B cell (primary cell): ENCODE results near the gene MAL. TPM values are rescaled to one million over a fixed set of nuclear protein-coding genes. Genes with fewer than 3 reads are reported as not detected.

Experiments used
- ATAC-seq: fragments of 200-7000 bp; cut with Tn5 transposase; one replicate; pipeline ENCODE4 v1.10.0; 2021; ENCODE audit warnings: low read depth, mild to moderate bottlenecking, moderate number of reproducible peaks, moderate library complexity
- CTCF ChIA-PET: fragments of 350-600 bp; sonication (Branson Sonifier 250); formaldehyde crosslinking; loops from one replicate; lab custom pipeline; 2021; ENCODE audit warnings: antibody characterized with exemption, inconsistent platforms; lab: Charles Lee
- POLR2A ChIA-PET: fragments of 350-600 bp; sonication (Branson Sonifier 250); formaldehyde crosslinking; loops from one replicate; lab custom pipeline; 2021; ENCODE audit warnings: antibody characterized with exemption; lab: Charles Lee
- DNase-seq: peaks from one replicate; pipeline ENCODE4 v3.0.0; 2013
- H2AFZ ChIP-seq: 2 replicates; pipeline ENCODE4 v1.6.1; 2012; ENCODE audit warnings: mild to moderate bottlenecking, low read depth, low read length; ENCODE audit not compliant: insufficient read depth, poor library complexity, severe bottlenecking
- H3K27ac ChIP-seq, 2 donors: 1 replicate in 1 of 2; 2 replicates in 1 of 2; pipeline ENCODE4 v1.5.1; 2012 to 2013; ENCODE audit warnings: low read length in 2 of 2, mild to moderate bottlenecking in 2 of 2, moderate library complexity in 1 of 2
- H3K27me3 ChIP-seq, 4 experiments: fragments of 200-600 bp in 1 of 4; sonication (generic) in 1 of 4; replicated peaks in 1 of 4; 1 replicate in 2 of 4; 2 replicates in 2 of 4; pipeline versions ENCODE4 v1.6.1 to v1.7.0; 2013 to 2016; ENCODE audit warnings: low read length in 3 of 4, mild to moderate bottlenecking in 2 of 4, mixed read lengths in 1 of 4, moderate library complexity in 1 of 4; ENCODE audit not compliant: insufficient read depth in 4 of 4, control insufficient read depth in 3 of 4; ENCODE audit errors: control extremely low read depth in 1 of 4
- H3K36me3 ChIP-seq, 2 experiments: replicated peaks in 1 of 2; 1 replicate in 1 of 2; 2 replicates in 1 of 2; pipeline versions ENCODE4 v1.6.1 to v1.7.1; 2013; ENCODE audit warnings: low read length in 1 of 2; ENCODE audit not compliant: insufficient read depth in 2 of 2, control insufficient read depth in 1 of 2; ENCODE audit errors: control extremely low read depth in 1 of 2, extremely low read depth in 1 of 2
- H3K4me1 ChIP-seq, 2 donors: fragments of 200-600 bp in 1 of 2; sonication (generic) in 1 of 2; 1 replicate in 1 of 2; 2 replicates in 1 of 2; pipeline versions ENCODE4 v1.5.1 to v1.6.1; 2013 to 2017; ENCODE audit warnings: low read length in 2 of 2; ENCODE audit not compliant: control insufficient read depth in 2 of 2, insufficient read depth in 2 of 2
- H3K4me2 ChIP-seq: replicated peaks from 2 replicates; pipeline ENCODE3; 2012; ENCODE audit warnings: mild to moderate bottlenecking, low read depth, low read length; ENCODE audit not compliant: poor library complexity, severe bottlenecking
- H3K4me3 ChIP-seq, 5 experiments: fragments of 200-600 bp in 1 of 5; sonication (generic) in 1 of 5; 1 replicate in 3 of 5; 2 replicates in 2 of 5; pipeline versions ENCODE4 v1.5.1 to v1.7.0; 2011 to 2016; ENCODE audit warnings: low read length in 4 of 5, mild to moderate bottlenecking in 4 of 5, low read depth in 2 of 5, control low read depth in 1 of 5, moderate library complexity in 1 of 5; ENCODE audit not compliant: insufficient read depth in 1 of 5; ENCODE audit errors: control extremely low read depth in 1 of 5, extremely low read depth in 1 of 5
- H3K79me2 ChIP-seq: fragments of 200-600 bp; sonication (generic); one replicate; pipeline ENCODE4 v1.6.0; 2016; ENCODE audit warnings: low read length; ENCODE audit not compliant: control insufficient read depth, insufficient read depth
- H3K9ac ChIP-seq: fragments of 200-600 bp; sonication (generic); 2 replicates; pipeline ENCODE4 v1.6.1; 2017; ENCODE audit warnings: mild to moderate bottlenecking, low read length, moderate library complexity
- H3K9me3 ChIP-seq, 3 donors: one replicate each; pipeline versions ENCODE4 v1.6.1 to v1.7.1; 2013; ENCODE audit warnings: low read length in 2 of 3; ENCODE audit not compliant: control insufficient read depth in 2 of 3, insufficient read depth in 1 of 3; ENCODE audit errors: control extremely low read depth in 1 of 3
- H4K20me1 ChIP-seq: 2 replicates; pipeline ENCODE4 v1.6.0; 2012; ENCODE audit warnings: mild to moderate bottlenecking, low read length; ENCODE audit not compliant: insufficient read depth, control insufficient read depth, poor library complexity, severe bottlenecking
- H3K27ac Mint-ChIP-seq: one replicate; pipeline ENCODE4 v1.8.0; 2021; ENCODE audit warnings: mixed read lengths
- H3K27me3 Mint-ChIP-seq: one replicate; pipeline ENCODE4 v1.8.0; 2021; ENCODE audit warnings: mixed read lengths
- H3K4me1 Mint-ChIP-seq: one replicate; pipeline ENCODE4 v1.8.0; 2021; ENCODE audit warnings: mixed read lengths
- H3K4me3 Mint-ChIP-seq: one replicate; pipeline ENCODE4 v1.8.0; 2021; ENCODE audit warnings: mixed read lengths
- H3K9me3 Mint-ChIP-seq: one replicate; pipeline ENCODE4 v1.8.0; 2022; ENCODE audit warnings: mixed read lengths; ENCODE audit not compliant: insufficient read depth
- EZH2 ChIP-seq: IDR thresholded peaks from 2 replicates; pipeline ENCODE4 v1.6.1; 2012; ENCODE audit warnings: borderline replicate concordance, low read depth, mild to moderate bottlenecking, moderate library complexity, low read length; ENCODE audit not compliant: insufficient read depth, poor library complexity, severe bottlenecking
- WGBS: methylation state at CpG from one replicate; pipeline ENCODE4 v1.1.5; 2013; ENCODE audit warnings: missing lambda C conversion rate; ENCODE audit not compliant: insufficient coverage; 5-methylcytosine and 5-hydroxymethylcytosine counted together
- intact Hi-C: fragments of 100-400 bp; cut with micrococcal nuclease; formaldehyde crosslinking; loops from one replicate; pipeline ENCODE4 v1.10.0; 2022
- polyA plus RNA-seq: library from polyadenylated mRNA; depleted of rRNA; stranded (reverse); fragments of >200 nt; gene quantifications from 2 replicates; pipeline ENCODE4 v1.2.3, GENCODE V29; 2012
- total RNA-seq, 2 donors: library from RNA; stranded (reverse); fragments of 120-200 nt in 1 of 2; gene quantifications; 1 replicate in 1 of 2; 2 replicates in 1 of 2; pipeline versions ENCODE4 v1.2.3 to v1.2.4, GENCODE V29; 2013 to 2022
- TF ChIP-seq, protein P1 (sequence below): fragments of 200-600 bp; IDR thresholded peaks from one replicate; pipeline ENCODE4 v1.8.0; 2022; ENCODE audit warnings: antibody characterized with exemption, mild to moderate bottlenecking

MAL gene
- total and polyA plus RNA-seq, 2 donors (not counting 1 experiment from before 2014, with no cell fraction given), result 0.74 to 3.0 TPM

DNA sequence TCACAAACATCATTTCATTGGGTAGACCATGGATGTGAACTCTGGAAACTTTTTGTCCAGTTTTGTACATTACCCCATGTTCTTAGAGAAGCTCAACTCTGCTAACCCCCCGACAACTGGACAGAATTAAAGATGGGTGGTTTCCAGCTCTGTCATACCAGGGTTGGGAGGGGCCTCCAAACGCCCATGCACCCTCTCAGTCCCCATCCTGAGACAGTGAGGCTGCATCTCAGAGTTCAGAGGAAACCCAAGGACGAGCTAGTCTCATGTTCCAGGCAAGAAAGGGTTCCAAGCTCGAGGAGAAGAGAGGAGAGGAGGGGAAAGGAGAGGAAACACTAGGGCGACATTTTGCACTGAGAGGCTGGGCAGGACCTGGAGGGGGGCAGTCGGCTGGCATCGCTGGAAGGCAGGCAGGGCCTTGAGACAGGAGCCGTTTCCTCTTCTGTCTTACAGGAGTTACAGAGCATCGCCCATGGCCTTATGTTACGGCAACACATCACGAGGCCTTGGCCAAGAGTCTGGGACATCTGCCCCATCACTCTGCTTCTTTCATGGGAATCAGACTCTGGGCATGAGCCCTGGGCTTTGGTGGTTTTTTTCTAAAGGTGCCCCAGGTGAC, 16.4 kb downstream of the MAL start:
- H3K4me2 ChIP-seq, result no peak overlapping the region
- WGBS, result 88% methylated on average over 11 of the region's 11 CpGs
- ATAC-seq, result no peak
- ChIA-PET CTCF (no interaction called here), POLR2A (no interaction called here)
- H3K27ac Mint-ChIP-seq, result no peak overlapping the region
- H3K27ac ChIP-seq, result no peak overlapping the region
- no peaks in the 10 kb centered on the region for H3K9me3 ChIP-seq
- no peak for TF ChIP-seq EZH2
- TF ChIP-seq, protein P1, sequence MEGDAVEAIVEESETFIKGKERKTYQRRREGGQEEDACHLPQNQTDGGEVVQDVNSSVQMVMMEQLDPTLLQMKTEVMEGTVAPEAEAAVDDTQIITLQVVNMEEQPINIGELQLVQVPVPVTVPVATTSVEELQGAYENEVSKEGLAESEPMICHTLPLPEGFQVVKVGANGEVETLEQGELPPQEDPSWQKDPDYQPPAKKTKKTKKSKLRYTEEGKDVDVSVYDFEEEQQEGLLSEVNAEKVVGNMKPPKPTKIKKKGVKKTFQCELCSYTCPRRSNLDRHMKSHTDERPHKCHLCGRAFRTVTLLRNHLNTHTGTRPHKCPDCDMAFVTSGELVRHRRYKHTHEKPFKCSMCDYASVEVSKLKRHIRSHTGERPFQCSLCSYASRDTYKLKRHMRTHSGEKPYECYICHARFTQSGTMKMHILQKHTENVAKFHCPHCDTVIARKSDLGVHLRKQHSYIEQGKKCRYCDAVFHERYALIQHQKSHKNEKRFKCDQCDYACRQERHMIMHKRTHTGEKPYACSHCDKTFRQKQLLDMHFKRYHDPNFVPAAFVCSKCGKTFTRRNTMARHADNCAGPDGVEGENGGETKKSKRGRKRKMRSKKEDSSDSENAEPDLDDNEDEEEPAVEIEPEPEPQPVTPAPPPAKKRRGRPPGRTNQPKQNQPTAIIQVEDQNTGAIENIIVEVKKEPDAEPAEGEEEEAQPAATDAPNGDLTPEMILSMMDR, result no peak
- intact Hi-C loops, result no loop called here
- peaks cover 24% of the 10 kb centered on the region for H3K27me3 Mint-ChIP-seq
- H3K4me3 ChIP-seq, result no peak overlapping the region
- H4K20me1 ChIP-seq, result no peaks in the 10 kb centered on the region
- H3K9me3 Mint-ChIP-seq, result peaks cover 17% of the 10 kb centered on the region
- H3K9ac ChIP-seq, result no peak overlapping the region
- no peaks in the 10 kb centered on the region for H3K4me1 ChIP-seq
- no peak overlapping the region for H2AFZ ChIP-seq
- DNase-seq, result no peak
- H3K27me3 ChIP-seq, result peaks cover 0 to 9% (median 1%) of the 10 kb centered on the region in 4 experiments
- no peaks in the 10 kb centered on the region for H3K36me3 ChIP-seq
- no peaks in the 10 kb centered on the region for H3K79me2 ChIP-seq
- H3K4me3 Mint-ChIP-seq, result no peak overlapping the region
- no peaks in the 10 kb centered on the region for H3K4me1 Mint-ChIP-seq

GRCh38 chr2:95042472-95043271, 17.2 kb downstream of the MAL start:
- H3K27me3 Mint-ChIP-seq, result peaks cover 24% of the 10 kb centered on the region
- Histone ChIP-seq H3K9me3 (no peaks in the 10 kb centered on the region), H3K36me3 (no peaks in the 10 kb centered on the region), H3K27me3 (peaks cover 0 to 9% (median 1%) of the 10 kb centered on the region in 4 experiments), H4K20me1 (no peaks in the 10 kb centered on the region), H3K4me1 (no peaks in the 10 kb centered on the region), H3K79me2 (no peaks in the 10 kb centered on the region), H3K4me3 (no peak overlapping the region), H3K27ac (no peak overlapping the region), H3K9ac (no peak overlapping the region), H2AFZ (no peak overlapping the region), H3K4me2 (no peak overlapping the region)
- DNase-seq (no peak), ATAC-seq (no peak)
- TF ChIP-seq EZH2, result no peak
- TF ChIP-seq, protein P1, result no peak
- ChIA-PET POLR2A (no interaction called here), CTCF (no interaction called here)
- peaks cover 9% of the 10 kb centered on the region for H3K9me3 Mint-ChIP-seq
- intact Hi-C loops, result no loop called here
- 76% methylated on average over 6 of the region's 7 CpGs for WGBS
- no peak overlapping the region for H3K27ac Mint-ChIP-seq
- H3K4me1 Mint-ChIP-seq, result no peaks in the 10 kb centered on the region
- no peak overlapping the region for H3K4me3 Mint-ChIP-seq
